ENCODE data around the gene CCDC92B. TPM values are rescaled to one million over a fixed set of nuclear protein-coding genes. Genes with fewer than 3 reads are reported as not detected.

CCDC92B gene
- total RNA-seq, 4 donors from 2014 or later: 0.25 TPM; not detected in 3

- no peak for DNase-seq
- H3K27me3 ChIP-seq: no peaks in the 10 kb centered on the region
- WGBS, 2 donors: 38 to 45% methylated on average over 4 of the region's 4 CpGs
- TF ChIP-seq POLR2A (IDR thresholded peaks at IDR 0.05) (no peak), CTCF (IDR thresholded peaks at IDR 0.05) (no peak)
- no peak overlapping the region for H3K27ac ChIP-seq
- intact Hi-C loops (cut with DNase I): no loop called here
- H3K4me3 ChIP-seq (replicated peaks in 1 of 3): no peak overlapping the region
- no peaks in the 10 kb centered on the region for H3K9me3 ChIP-seq
- no peaks in the 10 kb centered on the region for H3K36me3 ChIP-seq
- H3K4me1 ChIP-seq: peaks cover 5 to 7% of the 10 kb centered on the region in 2 donors
These were observed 29.6 kb downstream of the CCDC92B start for GRCh38 chr17:2719861-2720260.

- no peak overlapping the region for H3K4me3 ChIP-seq (replicated peaks in 1 of 3)
- H3K36me3 ChIP-seq: no peaks in the 10 kb centered on the region
- TF ChIP-seq POLR2A (IDR thresholded peaks at IDR 0.05): no peak
- no peak for TF ChIP-seq CTCF (IDR thresholded peaks at IDR 0.05)
- no peaks in the 10 kb centered on the region for H3K4me1 ChIP-seq
- H3K27me3 ChIP-seq: no peaks in the 10 kb centered on the region
- intact Hi-C loops (cut with DNase I): no loop called here
- no peaks in the 10 kb centered on the region for H3K9me3 ChIP-seq
- 70 to 75% methylated on average over 13 of the region's 13 CpGs for WGBS, 2 donors
- H3K27ac ChIP-seq: no peak overlapping the region
- DNase-seq: no peak
These were observed 31.1 kb downstream of the CCDC92B start for GRCh38 chr17:2718150-2718938.

- no peaks in the 10 kb centered on the region for H3K9me3 ChIP-seq
- H3K27me3 ChIP-seq: no peaks in the 10 kb centered on the region
- intact Hi-C loops (cut with DNase I): no loop called here
- peaks cover 12% of the 10 kb centered on the region in 2 donors for H3K4me1 ChIP-seq
- TF ChIP-seq POLR2A (IDR thresholded peaks at IDR 0.05) (no peak), CTCF (IDR thresholded peaks at IDR 0.05) (no peak)
- 73 to 86% methylated on average over 5 of the region's 5 CpGs for WGBS, 2 donors
- no peak overlapping the region for H3K4me3 ChIP-seq (replicated peaks in 1 of 3)
- no peaks in the 10 kb centered on the region for H3K36me3 ChIP-seq
- no peak for DNase-seq
- H3K27ac ChIP-seq: no peak overlapping the region
These were observed 32.8 kb downstream of the CCDC92B start for GRCh38 chr17:2716649-2717048.

GRCh38 chr17:2713881-2714280 is 35.6 kb downstream of the CCDC92B start:
- no peak overlapping the region for H3K27ac ChIP-seq
- intact Hi-C loops (cut with DNase I): no loop called here
- TF ChIP-seq CTCF (IDR thresholded peaks at IDR 0.05): no peak
- TF ChIP-seq POLR2A (IDR thresholded peaks at IDR 0.05): no peak
- H3K9me3 ChIP-seq: no peaks in the 10 kb centered on the region
- 88 to 90% methylated on average over 9 of the region's 9 CpGs for WGBS, 2 donors
- no peak overlapping the region for H3K4me3 ChIP-seq (replicated peaks in 1 of 3)
- no peaks in the 10 kb centered on the region for H3K36me3 ChIP-seq
- peaks cover 31 to 32% of the 10 kb centered on the region in 2 donors for H3K4me1 ChIP-seq
- no peak for DNase-seq
- no peaks in the 10 kb centered on the region for H3K27me3 ChIP-seq

GRCh38 chr17:2712300-2713043 is 37.0 kb downstream of the CCDC92B start:
- intact Hi-C loops (cut with DNase I): no loop called here
- peak overlapping the region; percentile 67 to 86 (median 78) for H3K27ac ChIP-seq
- peaks cover 44 to 45% of the 10 kb centered on the region in 2 donors for H3K4me1 ChIP-seq
- DNase-seq: no peak
- WGBS, 2 donors: 48 to 54% methylated on average over 31 to 36 of the region's 36 CpGs
- H3K9me3 ChIP-seq: no peaks in the 10 kb centered on the region
- H3K36me3 ChIP-seq: no peaks in the 10 kb centered on the region
- peak overlapping the region in 2 of 3 donors; percentile 77 to 95 for H3K4me3 ChIP-seq (replicated peaks in 1 of 3)
- TF ChIP-seq POLR2A (IDR thresholded peaks at IDR 0.05) (no peak), CTCF (IDR thresholded peaks at IDR 0.05) (no peak)
- no peaks in the 10 kb centered on the region for H3K27me3 ChIP-seq

Measured in thyroid gland (tissue), 4 donors.